ENCODE results near the gene TUBB2B.

TUBB2B gene

DNA sequence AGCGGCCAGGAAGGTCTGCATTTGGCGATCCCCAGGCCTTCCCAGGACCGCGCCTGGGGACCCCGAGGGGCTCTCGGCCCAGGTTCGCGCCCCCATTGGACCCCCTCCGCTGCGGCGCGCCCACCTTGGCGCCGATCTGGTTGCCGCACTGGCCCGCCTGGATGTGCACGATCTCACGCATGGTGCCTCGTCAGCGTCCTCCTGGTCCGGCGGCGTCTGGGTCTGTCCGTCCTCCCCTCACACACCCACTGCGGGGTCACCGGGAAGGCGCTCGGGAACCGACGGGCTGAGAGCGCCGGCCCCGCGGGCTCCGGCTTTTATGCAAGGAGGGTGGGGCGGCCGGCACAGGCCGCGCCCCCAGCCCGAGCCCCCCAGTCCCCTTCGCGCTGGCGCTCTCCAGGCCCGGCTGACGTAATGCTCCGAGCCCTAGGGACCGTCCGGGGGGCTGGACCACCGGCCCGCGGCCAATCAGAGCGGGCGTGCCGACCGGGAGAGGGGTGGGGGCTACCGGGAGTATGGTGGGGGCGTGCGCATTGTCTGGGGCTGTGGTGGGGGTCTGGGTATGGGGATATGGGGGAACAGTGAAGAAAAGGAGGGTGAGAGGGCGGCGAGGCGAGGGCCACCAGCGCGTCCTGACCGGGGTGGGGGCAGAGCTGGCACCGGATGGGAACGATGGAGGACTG is at the start of gene TUBB2B:
TUBB2B (minus strand) TSS at position 291 of the 683 bp plus-strand sequence; CDS start at position 181, 110 bp downstream.
- DNase-seq (ENCODE audit: low read depth): no peak

DNA sequence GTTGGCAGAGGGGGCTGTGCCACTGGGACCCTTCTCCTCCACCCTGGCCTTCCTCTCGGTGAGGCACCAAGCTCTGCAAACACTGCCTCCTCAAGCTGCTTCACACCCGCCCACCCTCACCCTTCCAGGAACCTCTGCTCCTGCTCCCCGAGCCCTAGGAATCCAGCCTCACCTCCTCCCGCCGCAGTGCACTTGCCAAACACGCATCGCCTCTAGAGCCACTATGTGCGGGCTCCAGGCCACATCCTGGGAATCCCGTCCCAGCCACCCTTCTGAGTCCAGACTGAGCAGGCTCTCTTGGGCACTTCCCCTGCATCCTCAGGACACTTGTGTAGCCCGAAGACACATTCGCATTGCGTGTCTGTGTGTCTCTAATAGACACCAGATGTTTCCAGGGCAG is 49.8 kb upstream of the TUBB2B start:
- no peak for DNase-seq (ENCODE audit: low read depth)

DNA sequence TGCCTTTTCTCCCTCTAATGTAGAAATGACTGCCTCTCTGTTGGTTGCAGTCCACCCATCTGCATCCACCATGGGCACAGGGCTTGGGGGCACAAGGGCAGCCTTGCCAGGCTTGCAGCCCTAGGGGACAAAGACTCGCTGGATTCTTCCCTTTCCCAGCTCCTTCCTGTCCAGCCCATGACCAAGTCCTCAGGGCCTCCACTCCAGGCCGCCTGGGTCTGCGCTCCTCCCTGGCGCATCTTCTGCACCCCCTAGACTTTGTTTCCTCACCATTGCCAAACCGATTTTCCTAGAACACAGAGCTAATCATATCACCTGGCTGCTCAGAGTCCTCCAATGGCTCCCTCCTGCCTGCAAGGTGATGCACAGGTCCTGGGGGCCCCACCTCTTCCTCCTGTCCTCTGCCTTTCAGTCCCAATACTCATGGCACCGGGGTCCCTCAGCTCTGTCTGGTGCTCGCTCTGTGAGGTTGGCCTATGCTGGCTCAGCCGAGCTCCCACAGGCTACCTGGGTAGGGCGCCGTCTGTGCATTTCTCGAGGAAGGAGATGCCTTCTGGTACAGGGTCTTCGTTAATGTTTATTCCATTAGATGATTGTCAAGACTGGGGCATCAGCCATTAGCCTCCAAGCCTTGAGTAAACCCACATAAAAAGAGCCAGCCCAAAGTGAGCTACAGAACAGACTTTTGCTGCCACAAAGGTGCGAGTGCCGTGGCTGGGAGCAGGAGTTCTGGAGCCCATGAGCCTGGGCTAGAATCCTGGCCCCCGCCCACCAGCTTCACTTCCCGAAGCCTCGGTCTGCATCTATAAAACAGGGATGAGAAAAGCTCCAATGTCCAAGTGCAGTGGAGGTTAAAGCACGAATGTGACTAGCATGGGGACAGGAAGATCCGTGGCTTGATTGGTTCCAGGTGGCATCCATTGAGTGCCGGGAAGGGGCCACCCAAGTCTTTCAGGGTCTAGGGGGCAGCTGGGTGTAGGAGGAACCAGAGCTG is 49.0 kb upstream of the TUBB2B start:
- DNase-seq (ENCODE audit: low read depth): no peak

DNA sequence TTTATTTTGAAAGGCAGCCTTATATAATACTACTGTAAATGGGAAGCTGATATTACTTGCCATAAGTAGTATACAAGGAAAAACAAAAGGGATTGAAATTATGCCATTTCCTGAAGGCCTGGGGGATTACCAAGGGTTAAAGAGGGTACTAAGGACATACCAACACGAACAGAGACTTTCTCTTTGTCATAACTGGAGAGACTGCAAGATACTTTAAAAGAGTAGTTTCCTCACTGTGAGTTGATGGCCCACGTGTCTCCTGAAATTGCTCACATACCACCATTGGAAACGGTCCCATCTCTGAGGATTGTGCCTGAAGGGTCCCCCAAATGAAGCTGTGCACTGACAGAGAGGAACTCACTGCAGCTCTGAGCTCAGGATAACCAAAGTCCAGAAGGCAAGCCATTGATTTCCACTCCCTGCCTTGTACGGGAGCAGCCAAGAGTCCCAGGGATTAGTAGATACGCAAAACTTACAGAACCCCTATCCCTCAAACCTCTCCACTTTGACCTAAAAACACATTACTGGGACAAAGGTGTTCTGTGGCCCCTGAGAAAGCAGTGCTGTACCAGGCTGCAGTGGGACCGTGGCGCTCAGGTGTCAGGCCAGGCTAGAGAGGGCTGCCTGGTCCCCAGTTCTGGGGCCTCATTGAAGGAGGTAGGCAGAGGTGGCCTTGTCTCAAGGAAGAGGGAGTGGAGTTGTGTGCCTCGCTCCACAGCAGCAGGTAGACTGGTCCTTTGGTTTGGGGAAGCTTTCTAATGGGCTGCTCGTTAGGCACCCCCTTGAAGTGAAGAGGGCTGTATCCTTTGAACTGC is 46.5 kb upstream of the TUBB2B start:
- DNase-seq (ENCODE audit: low read depth): no peak

DNA sequence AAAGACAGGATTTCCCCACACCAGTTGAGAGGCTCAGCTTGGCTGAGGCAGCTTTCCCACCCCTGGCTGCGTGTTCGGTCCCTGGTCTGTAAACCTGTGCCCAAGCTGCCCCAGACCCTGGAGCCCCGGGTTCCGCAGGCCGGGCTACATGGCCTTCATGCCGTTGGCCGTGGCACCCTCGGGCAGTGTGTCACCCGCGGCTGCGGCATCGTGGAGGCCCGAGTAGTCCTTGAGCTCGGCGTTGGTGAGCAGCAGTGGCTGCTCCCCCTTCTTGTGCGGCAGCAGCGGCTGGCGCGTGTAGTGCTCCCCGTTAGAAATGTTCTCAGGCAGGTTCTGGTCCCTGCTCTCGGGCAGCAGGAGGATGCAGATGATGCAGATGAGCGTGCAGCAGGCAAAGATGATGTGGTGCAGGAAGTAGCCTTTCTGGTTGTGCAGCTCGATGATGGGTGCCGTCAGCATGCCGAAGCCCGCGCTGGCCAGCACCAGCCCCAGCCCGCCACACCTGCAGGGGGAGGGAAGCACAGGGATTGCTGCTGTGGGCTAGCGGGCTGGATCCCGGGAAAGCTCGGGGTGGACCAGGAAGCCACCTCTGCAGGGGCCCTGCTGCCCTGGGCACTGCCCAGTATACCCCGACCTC is 45.6 kb upstream of the TUBB2B start:
- no peak for DNase-seq (ENCODE audit: low read depth)

DNA sequence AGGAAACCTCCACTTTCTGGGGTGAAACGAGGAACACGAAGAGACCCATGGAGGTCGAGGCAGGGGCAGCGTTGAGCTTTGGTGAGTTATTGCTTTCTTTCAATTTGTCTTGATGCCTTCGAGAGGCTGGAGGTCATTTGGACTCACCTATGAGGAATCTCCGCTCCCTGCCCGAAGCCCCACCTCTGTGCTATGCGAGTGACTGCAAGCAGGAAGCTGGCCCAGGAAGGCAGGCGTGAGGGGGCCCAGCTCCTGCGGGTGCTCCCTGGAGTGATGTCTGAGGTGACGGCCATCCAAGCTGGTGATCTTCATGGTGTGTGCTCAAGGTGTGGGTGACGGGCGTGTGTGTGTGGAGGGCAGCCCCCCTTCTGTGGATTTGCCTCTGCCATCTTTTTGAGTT is 44.3 kb upstream of the TUBB2B start:
- no peak for DNase-seq (ENCODE audit: low read depth)

DNA sequence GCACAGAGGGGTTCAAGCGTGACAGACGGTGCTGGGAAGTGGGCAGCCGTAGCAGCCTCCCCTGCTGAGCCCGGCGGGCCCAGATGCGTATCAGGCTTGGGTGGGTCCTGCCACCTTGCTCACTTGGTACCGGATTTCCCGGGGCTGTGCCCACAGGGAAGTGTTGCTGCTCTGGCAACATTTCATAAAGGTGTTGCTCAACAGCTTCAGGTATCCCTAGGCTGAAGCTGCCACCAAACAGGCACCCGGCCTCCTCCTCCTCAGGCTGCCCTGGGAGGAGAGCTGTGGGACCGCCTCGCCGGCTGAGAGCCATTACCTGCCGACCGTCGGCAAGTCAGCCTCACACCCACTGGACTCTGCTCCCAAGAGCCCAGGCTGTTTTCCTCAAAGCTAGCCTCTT is 42.8 kb upstream of the TUBB2B start:
- DNase-seq (ENCODE audit: low read depth): no peak

DNA sequence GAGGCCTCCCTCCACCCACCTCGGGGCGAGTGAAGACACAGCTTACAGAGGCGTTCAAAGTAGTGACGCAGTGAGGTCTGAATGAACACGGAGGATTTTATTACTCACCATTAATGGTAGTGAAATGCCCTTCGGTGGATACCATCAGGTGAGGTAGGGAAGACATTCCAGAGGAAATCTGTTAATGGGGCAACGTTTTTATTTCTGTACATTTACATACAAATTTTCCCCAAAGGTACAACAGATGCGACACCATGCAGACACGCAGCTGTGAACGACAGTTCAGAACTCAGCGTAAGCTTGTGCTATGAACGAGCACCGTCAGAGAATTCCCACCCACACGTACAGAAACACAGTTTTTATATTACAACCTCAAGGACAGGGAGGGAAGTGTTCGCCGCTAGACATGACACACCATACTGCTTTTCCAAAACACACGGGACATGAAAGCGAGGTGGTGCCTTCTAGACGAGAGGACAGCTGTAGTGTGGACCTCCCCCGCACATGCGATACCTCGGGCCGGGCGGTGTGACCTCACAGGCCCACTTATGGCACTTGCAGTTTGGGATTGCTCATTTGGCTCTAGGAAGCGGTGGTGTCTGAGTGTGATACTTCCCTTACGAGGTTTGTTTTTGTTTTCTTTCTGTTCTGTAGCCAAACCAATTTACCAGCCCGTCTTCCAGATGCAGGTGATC is 42.0 kb upstream of the TUBB2B start:
- DNase-seq (ENCODE audit: low read depth): no peak

DNA sequence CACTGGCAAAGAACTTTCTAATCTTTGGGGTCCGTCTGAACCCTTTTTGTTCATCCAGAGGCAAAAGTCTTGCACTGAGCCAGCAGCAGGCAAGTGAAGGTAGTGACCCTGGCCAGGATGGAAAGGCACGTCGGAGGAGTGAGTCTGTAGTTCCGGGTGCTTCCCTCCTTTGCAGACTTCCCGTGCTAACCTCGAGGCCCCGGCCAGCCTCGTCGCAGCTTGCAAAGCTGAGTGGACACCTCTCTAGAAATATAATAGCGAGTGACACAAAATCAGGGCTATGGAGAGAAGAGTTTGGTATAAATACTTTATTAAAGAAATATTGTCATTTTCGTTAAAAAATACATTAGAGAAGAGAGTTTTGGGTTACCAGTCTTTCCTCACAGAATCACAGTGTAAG is 41.2 kb upstream of the TUBB2B start:
- no peak for DNase-seq (ENCODE audit: low read depth)

DNA sequence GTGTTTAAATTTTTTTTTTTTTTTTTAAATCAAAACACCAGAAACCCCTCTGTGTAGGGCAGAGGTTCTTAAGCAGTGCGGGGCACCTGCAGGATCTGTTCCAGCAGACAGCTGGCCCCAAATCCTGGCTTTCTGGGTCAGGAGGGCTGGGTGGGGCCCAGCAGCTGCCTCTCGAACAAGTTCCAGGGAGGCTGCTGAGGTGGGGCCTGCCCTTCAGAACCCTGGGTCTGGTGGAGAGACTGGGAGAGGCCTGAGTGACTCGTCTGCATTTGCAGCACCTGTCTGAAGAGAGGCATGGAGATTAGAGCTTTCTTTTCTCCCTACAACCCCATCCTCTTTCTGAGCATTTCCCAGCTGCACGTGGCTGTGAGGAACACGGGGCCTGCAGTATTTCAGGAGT is 39.7 kb upstream of the TUBB2B start:
- DNase-seq (ENCODE audit: low read depth): no peak

DNA sequence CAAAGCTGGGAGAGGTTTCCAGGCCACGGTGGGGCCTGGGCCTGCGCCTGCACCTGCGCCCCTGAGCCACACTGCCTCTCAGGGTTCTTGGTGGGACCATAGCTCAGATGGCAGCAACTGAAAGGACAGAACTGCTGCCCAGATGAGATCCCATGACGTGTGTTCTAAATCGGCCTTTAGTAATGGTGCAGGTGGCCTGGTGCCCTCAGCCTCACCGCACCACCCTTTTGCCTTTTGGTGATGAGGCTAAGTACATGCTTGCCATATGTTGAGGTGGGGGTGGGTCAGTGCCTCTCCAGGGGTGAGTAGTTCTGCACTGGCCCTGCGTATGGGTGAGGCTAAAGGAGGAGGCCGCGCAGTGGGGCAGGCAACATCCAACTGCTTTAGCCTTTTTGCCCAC is 38.7 kb upstream of the TUBB2B start:
- DNase-seq (ENCODE audit: low read depth): no peak

DNA sequence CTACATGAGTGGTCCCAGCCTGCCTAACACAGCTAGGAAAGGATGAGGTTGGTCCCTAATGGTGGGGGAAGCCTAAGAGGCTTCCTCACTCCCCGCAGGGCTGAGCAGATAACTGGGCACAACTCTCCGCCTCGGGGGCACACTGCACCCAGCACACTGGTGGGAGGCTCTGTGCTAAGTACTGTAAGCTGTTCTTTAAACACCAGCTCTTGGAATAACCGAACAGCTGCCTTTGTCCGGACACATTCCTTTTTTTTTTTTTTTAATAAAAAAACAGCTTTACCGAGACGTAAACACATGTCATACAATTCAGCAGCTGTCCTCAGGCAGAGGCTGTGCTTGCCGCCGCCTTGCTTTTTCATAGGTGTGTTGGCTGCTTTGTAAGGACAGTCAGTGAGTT is 38.2 kb upstream of the TUBB2B start:
- DNase-seq (ENCODE audit: low read depth): no peak

DNA sequence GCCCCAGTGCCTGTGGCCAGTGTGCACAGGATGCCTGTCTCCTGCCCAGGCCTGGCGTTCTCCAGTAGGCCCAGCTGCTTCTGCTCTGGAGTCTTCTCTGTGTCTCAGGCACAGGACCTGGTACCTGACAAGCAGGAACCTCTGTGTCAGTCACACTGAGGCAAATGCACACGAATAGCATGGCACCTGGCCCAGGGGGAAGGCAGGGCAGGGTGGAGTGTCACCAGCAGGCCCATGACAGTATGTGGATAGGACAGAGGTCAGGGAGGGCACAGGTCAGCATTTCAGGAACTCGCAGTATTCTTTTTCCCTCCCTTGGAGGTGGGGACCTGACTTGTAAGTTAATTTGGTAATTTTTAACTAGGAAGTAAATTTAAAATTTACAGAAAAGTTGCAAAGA is 36.9 kb upstream of the TUBB2B start:
- no peak for DNase-seq (ENCODE audit: low read depth)

DNA sequence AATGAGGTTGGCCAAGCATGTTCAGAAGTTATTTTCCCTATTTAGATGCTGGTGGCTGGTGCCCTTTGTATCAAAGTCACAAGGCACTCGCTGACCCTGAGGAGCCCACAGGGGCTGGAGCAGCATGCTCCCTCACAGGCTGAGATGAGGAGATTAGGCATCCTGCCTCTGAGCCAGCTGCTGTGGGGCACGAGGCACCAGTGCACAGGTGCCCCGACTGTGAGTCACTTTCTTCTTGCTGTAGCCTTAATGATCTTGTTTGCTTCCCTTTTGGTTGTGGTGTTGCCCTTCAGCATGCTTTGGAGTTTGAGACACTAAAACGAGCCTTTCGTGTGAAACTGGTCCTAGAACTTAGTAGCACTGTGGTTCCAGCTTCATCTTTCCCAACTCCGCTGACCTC is 35.6 kb upstream of the TUBB2B start:
- no peak for DNase-seq (ENCODE audit: low read depth)

DNA sequence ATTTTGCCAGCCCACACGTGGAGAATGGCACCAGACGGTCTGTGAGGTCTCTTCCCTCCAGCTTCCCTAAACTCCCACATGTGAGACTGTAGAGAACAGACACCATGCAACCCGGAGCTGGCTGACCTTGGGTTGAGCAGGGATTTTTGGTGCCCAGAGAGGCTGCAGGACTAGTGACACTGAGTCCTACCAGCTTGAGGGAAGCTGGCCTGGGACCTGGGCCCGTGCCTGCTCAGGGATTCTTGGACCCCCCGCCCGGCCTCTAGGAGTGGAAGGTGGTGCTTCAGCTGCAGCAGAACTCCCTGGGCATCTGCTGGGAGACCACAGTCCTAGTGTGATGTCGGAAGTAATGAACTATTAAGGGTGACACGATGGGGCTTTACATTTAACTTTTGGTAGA is 34.5 kb upstream of the TUBB2B start:
- DNase-seq (ENCODE audit: low read depth): no peak

DNA sequence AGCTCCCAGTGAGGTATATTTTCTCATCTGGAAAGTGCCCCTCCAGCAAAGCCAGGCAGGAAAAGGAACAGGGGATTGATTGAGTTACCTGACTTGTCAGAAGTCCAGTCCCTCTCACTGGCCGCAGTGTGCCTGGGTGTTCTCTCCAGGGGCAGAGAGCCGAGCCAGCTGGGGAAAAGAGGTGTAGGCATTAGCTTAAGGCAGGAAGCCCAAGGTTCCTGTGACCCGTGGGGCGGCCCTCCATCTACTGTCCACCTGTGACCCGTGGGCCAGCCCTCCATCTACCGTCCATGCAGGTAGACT is 34.0 kb upstream of the TUBB2B start:
- no peak for DNase-seq (ENCODE audit: low read depth)

DNA sequence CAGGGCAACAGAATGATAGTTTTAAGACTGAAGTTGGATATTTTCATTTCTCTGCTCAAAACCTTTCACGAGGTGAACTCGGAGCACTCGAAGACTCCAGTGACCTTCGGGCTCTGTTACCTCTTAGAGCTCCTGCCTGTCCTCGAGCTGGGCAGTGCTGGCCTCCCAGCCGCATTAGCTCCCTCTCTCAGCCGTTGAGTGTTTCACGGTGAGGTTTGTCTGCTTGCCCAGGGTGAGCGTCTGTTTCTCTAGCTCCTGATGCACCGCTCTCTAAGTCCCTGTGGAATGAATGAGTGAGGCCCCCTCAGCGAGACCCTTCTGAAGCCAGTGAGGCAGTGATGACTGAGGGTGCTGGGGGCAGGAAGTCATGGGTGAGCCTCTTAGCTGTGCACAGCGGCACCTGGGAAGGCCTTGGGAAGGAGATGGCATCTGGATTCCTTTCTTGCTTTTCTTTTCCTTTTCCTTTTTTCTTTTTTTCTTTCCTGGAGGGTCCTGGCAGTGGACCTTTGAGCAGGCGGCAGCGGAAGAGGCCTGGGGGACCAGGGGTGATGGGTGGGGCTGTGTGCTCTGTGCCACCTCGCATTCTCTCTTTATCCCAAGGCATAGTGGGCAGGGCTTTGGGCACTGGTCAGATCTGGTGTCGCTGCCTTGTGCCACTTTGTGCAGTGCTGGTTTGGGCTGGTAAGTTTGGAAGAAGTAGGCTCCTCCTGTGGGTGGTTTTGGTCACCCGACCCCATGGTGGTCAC is 33.5 kb upstream of the TUBB2B start:
- DNase-seq (ENCODE audit: low read depth): no peak

DNA sequence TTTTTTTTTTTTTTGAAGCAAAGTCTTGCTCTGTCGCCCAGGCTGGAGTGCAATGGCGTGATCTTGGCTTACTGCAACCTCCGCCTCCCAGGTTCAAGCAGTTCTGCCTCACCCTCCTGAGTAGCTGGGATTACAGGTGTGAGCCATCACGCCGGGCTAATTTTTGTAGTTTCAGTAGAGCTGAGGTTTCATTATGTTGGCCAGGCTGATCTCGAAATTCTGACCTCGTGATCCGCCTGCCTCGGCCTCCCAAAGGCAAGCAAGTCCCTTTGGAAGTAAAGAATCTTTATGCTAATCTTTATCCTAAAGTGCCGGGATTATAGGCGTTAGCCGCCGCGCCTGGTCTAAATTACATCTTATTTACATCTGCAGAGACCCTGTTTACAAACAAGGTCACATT is 32.8 kb upstream of the TUBB2B start:
- no peak for DNase-seq (ENCODE audit: low read depth)

DNA sequence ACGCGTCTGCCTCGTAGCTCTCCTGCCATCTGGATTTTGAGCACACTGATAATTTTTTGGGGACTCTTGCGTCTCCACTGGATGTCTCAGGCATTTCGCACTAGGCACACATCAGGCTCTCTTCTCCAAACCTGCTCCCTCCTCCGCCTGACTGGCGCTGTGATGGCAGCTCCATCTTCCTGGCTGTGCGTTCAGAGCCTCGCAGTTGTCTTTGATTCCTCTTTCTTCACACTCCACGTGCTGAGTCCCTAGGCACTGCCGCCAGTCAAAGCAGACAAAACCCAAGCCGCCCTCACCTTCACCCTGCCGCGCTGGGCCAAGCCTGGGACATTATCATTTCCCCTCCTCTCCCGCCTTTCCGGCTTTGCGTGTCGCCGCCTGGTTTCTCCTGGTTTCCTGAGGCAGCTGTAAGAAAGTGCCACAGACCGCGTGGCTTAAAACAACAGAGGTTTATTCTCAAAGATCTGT is 32.1 kb upstream of the TUBB2B start:
- DNase-seq (ENCODE audit: low read depth): peak; percentile 15

DNA sequence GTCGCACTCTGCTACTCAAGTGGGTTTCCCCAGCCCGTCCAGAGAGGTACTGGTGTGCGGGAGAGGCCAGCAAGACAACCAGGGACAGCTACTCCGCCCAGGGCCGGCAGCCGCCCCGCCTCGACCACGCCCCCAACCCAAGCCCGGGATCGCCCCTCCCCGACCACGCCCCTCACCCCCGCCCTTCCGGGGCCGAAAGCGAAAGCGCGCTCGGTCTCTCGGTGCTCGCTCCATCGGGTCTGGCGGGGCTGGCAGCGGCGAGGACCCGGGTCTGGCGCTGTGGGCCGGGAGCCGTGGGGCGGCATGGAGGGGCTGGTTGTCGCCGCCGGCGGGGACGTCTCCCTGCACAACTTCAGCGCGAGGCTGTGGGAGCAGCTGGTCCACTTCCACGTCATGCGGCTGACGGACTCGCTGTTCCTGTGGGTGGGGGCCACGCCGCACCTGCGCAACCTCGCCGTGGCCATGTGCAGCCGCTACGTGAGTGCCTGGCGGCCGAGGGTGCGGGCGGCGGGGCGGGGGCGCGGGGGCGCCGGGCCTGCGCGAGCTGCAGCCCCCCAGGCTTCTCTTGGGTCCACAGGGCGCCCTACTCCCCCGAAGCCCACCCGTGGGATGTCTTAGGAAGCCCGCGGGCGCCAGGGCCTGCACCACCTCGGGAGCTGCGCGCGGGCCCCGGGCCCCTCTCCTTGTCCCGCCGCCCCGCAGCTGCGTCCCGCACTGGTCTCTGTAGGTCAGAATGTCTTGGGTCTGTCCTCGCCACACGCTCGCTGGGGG is 31.5 kb upstream of the TUBB2B start, which contains the start of gene PSMG4:
PSMG4 (plus strand) TSS at position 228 of the 771 bp plus-strand sequence; CDS start at position 304, 76 bp downstream.
- DNase-seq (ENCODE audit: low read depth): peak; percentile 94

Measured in activated T-cell treated with anti-CD3 and anti-CD28 coated beads for 24 hours (primary cell).